GM13976 (cell line): Measurements from ENCODE around the gene CTSW.
"Not testable (repeated sequence)": the region's sequence is repeated elsewhere in the genome, so short reads cannot be mapped to it uniquely, and the experiment has no call there.

Experiments
- DNase-seq: peaks from one replicate; pipeline ENCODE4 v3.0.0; 2012; ENCODE audit warnings: low spot score
- CTCF ChIP-seq: IDR thresholded peaks from 2 replicates; pipeline ENCODE4 v1.5.1; 2012; ENCODE audit warnings: borderline replicate concordance, mild to moderate bottlenecking; ENCODE audit not compliant: insufficient read depth; ENCODE audit errors: extremely low read depth, missing control alignments, control extremely low read depth
- in situ Hi-C: fragments of 300-500 bp; cut with MboI; formaldehyde crosslinking; loops from one replicate; pipeline ENCODE4 v1.12.0; 2022; ENCODE audit warnings: low sequenced_read_pairs, mixed read lengths, inconsistent platforms; ENCODE audit not compliant: unreplicated experiment

The CTSW gene

GRCh38 chr11:65879617-65880016, at the start of gene CTSW:
TSS of gene CTSW (plus strand) at chr11:65879837. CDS start at chr11:65879855, 18 bp downstream.
- in situ Hi-C loops: loop anchor here (5.0 kb wide), 1 partner anchor 108 kb away; no protein-coding TSS in a partner anchor
- no peak for DNase-seq
- no peak for TF ChIP-seq CTCF

GRCh38 chr11:65832231-65832630, 47.4 kb upstream of the CTSW start:
- DNase-seq, in situ Hi-C loops: not testable (repeated sequence)

DNA sequence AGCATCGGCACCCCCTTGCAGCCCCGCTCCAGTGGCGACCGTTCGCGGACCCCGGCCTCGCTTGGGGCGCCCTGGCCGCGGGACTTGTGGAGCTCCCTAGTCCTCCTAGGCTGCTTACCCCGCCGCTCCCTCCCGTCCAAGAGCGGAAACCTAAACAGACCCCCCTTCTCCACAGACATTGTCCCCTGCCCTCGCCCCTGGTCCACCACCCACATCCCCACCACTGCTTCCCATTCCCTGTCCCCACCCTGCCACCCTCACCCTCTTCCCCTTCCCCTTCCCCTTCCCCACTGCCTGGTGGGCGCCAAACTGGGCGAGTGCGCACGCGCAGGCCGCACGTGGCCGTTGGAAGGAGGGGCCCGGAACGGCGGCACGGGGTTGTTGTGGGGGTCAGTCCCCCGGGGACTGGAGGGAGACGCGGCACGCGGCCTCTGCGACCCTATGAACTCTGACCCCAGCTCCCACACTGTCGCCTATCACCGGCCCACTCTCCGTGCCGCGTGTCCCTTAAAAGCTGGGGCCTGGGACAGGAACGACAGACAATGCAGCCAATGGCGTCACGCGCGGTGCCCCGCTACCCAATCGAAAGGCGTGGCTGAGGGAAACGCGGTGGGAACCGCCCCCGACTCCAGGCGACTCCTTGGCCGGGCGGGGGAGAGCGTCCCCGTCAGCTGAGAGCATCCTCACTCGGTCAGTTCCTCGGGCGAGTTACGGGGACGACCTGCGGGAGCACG, 46.2 kb upstream of the CTSW start, which contains the start of gene SNX32:
SNX32 (plus strand) TSS at position 667 of the 734 bp plus-strand sequence. CDS start 103 bp downstream, outside the sequence.
- TF ChIP-seq CTCF: no peak
- in situ Hi-C loops: no loop called here
- DNase-seq: peak; percentile 100

DNA sequence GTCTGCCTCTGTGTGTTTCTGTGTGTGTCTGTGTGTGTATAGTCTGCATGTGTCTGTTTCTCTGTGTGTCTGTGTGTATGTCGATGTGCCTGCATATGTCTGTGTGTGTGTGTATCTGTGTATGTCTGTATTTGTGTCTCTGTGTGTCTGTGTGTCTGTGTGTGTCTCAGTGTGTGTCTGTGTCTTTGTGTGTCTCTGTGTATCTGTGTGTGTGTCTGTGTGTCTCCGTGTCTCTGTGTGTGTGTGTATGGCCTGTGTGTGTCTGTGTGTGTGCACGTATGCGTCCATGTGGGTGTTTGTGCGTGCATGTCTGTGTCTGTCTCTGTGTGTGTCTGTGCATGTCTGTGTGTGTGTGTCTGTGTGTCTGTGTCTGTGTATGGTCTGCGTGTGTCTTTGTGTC, 45.4 kb upstream of the CTSW start:
- DNase-seq: no peak
- no peak for TF ChIP-seq CTCF
- in situ Hi-C loops: no loop called here

GRCh38 chr11:65842144-65842543, 37.5 kb upstream of the CTSW start:
- no peak for DNase-seq
- no peak for TF ChIP-seq CTCF
- in situ Hi-C loops: no loop called here

- in situ Hi-C loops: no loop called here
- DNase-seq: no peak
- TF ChIP-seq CTCF: no peak
Observed at GRCh38 chr11:65843811-65844210, 35.8 kb upstream of the CTSW start.

DNA sequence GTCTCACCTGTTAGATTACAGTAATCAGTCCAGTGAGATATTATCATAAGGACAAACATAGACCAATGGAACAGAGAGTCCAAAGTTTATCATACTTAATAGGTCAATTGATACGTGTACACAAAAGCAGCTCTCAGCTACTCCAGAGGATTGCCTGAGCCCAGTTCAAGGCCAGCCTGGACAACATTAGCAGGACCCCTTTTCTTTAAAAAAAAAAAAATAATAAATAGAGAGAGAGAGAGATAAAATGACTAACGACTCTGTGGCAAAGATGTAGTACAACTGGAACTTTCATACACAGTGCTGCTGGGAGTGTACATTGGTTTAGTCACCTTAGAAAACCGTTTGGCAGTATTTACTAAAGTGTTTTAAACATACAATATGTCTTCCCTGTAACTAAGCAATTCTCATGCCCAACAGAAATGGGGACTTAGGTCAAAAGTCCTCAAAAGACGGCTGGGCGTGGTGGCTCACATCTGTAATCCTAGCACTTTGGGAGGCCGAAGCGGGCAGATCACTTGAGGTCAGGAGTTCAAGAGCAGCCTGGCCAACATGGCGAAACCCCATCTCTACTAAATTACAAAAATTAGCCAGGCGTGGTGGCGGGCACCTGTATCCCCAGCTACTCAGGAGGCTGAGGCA, 35.3 kb upstream of the CTSW start:
- TF ChIP-seq CTCF: no peak
- DNase-seq: no peak
- in situ Hi-C loops: no loop called here
